ENCODE measurements around the gene OR14I1.
A peak's percentile ranks its signal among the peaks of the same experiment; 100 is the strongest.

Gene OR14I1

DNA sequence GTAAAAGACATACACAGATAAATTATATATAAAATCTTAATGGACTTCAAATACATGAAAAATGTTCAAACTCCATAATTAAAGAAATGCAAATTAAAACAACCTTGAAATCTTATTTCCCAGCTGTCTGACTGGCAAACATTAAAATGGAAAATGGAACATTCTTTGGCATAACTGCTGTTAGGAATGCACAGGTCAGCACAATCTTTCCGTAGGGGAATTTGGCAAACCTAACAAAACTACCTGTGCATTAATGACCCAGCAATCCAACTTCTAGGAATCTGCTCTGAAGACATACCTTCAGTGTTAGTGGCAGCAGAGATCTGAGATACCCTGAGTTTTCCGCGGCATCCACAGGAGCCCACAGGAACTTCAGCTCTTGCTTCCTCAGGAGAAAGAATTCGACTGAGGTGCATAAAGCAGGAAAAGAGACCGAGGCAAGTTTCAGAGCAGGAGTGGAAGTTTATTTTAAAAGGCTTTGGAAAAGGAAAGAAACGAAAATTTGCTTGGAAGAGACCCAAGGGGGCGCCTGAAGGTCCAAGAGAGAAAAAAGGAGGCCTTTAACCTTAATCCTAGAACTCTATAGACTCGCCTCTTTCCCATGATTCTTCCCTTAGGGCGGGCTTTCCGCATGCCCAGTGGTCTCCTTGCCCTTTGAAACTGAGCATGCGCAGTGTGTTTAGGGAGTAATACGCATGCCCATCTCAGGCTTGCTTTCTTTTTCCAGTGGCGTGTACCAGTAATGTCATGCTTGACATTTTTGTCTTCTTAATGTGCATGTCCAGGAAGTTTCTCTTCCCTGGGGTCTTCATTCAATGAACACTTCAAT, 28.2 kb upstream of the OR14I1 start:
- Histone ChIP-seq H4K20me1 (no peaks in the 10 kb centered on the region), H3K27ac (peak overlapping the region; percentile 51; the same call in 1 of the 2 replicates), H3K36me3 (no peaks in the 10 kb centered on the region), H3K4me2 (peak overlapping the region; percentile 52), H3K9me3 (peaks cover 52% of the 10 kb centered on the region), H3K4me1 (peaks cover 19% of the 10 kb centered on the region), H3K4me3 (0 out of 2 replicates have a peak overlapping the region, but pooled peaks have one; percentile 2), H3K9ac (0 out of 2 replicates have a peak overlapping the region, but pooled peaks have one; percentile 32), H3K27me3 (no peaks in the 10 kb centered on the region)
- TF ChIP-seq Cebpa-rat (IDR thresholded peaks at IDR 0.05): no peak

DNA sequence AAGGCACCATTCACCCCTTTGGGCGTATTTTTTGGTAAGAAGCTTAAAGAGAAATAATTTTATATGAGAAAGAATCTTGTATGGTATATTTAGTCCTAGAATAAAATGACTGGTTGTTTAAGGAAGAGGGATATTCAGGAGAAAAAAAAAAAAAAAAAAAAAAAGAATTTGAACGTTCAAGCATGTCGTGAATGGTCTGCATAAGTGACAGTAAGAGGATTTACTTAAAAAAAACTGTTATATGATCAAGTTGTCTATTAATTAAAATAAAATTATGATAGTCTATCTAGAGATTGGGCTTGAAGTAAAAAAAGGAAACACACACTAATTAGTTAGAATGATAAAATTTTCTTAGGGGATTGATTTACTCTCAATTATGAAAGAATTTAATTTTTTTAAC, 11.7 kb upstream of the OR14I1 start:
- Histone ChIP-seq H3K4me1 (no peaks in the 10 kb centered on the region), H3K4me3 (no peak overlapping the region), H3K9ac (no peak overlapping the region), H3K27me3 (no peaks in the 10 kb centered on the region), H3K36me3 (no peaks in the 10 kb centered on the region), H3K27ac (no peak overlapping the region), H3K4me2 (no peak overlapping the region), H4K20me1 (no peaks in the 10 kb centered on the region), H3K9me3 (peaks cover 81% of the 10 kb centered on the region)
- no peak for TF ChIP-seq Cebpa-rat (IDR thresholded peaks at IDR 0.05)

- no peak for TF ChIP-seq Cebpa-rat (IDR thresholded peaks at IDR 0.05)
- Histone ChIP-seq H3K27ac (no peak overlapping the region), H3K36me3 (no peaks in the 10 kb centered on the region), H4K20me1 (no peaks in the 10 kb centered on the region), H3K9ac (no peak overlapping the region), H3K9me3 (peaks cover 55% of the 10 kb centered on the region), H3K4me2 (no peak overlapping the region), H3K4me3 (no peak overlapping the region), H3K4me1 (no peaks in the 10 kb centered on the region), H3K27me3 (no peaks in the 10 kb centered on the region)
These were observed 7.8 kb upstream of the OR14I1 start for GRCh38 chr1:248710305-248710900.

- Histone ChIP-seq H3K9me3 (peaks cover 11% of the 10 kb centered on the region; the same call in 1 of the 2 replicates), H3K27ac (no peak overlapping the region; the same call in 1 of the 2 replicates), H3K4me3 (no peak overlapping the region), H3K4me2 (no peak overlapping the region), H3K9ac (no peak overlapping the region), H3K36me3 (no peaks in the 10 kb centered on the region), H3K4me1 (0 out of 2 replicates have a peak, but pooled peaks cover 12% of the 10 kb centered on the region), H4K20me1 (no peaks in the 10 kb centered on the region), H3K27me3 (no peaks in the 10 kb centered on the region)
- TF ChIP-seq Cebpa-rat (IDR thresholded peaks at IDR 0.05): no peak
These were observed 2.0 kb upstream of the OR14I1 start for GRCh38 chr1:248704606-248705005.

- H3K27me3 ChIP-seq: no peaks in the 10 kb centered on the region
- no peak for TF ChIP-seq Cebpa-rat (IDR thresholded peaks at IDR 0.05)
- H3K27ac ChIP-seq: no peak overlapping the region
These were observed 1.1 kb upstream of the OR14I1 start for GRCh38 chr1:248703674-248704073.

DNA sequence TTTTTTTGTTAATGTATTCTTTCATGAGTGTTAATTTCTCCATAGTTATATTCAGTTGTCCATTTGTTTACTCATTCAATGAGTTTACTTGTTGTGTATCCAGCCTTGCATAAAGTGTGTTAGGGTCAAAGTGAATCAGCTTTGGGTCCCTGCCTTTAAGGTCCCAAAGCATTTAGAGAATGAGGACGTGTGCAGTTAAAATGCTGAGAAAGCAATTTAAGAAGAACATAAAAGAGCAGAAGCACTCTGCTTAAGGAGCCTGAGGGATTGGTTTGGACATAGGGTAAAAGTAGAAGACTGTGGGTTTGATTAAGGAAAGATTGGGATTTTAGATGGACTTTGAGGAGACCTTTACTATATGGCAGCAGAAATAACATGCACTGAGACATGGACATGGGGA, 3.5 kb downstream of the OR14I1 start:
- no peak for TF ChIP-seq Cebpa-rat (IDR thresholded peaks at IDR 0.05)
- Histone ChIP-seq H3K9ac (no peak overlapping the region), H4K20me1 (no peaks in the 10 kb centered on the region), H3K27me3 (no peaks in the 10 kb centered on the region), H3K4me1 (peaks cover 26% of the 10 kb centered on the region), H3K36me3 (no peaks in the 10 kb centered on the region), H3K4me2 (no peak overlapping the region), H3K9me3 (no peaks in the 10 kb centered on the region), H3K27ac (no peak overlapping the region), H3K4me3 (no peak overlapping the region)

More at GRCh38 chr1:248703674-248704073, 1.1 kb upstream of the OR14I1 start:
- peaks cover 9% of the 10 kb centered on the region; the same call in 1 of the 2 replicates for H3K9me3 ChIP-seq
- H3K4me1 ChIP-seq: 0 out of 2 replicates have a peak, but pooled peaks cover 12% of the 10 kb centered on the region
- H3K36me3 ChIP-seq: no peaks in the 10 kb centered on the region
- H3K4me3 ChIP-seq: no peak overlapping the region
- H3K4me2 ChIP-seq: no peak overlapping the region
- no peak overlapping the region for H3K9ac ChIP-seq
- no peaks in the 10 kb centered on the region for H4K20me1 ChIP-seq

- Histone ChIP-seq H3K4me1 (peaks cover 26% of the 10 kb centered on the region), H3K9me3 (no peaks in the 10 kb centered on the region), H3K4me3 (no peak overlapping the region), H3K36me3 (no peaks in the 10 kb centered on the region), H3K4me2 (no peak overlapping the region), H3K27ac (no peak overlapping the region), H3K9ac (no peak overlapping the region), H3K27me3 (no peaks in the 10 kb centered on the region), H4K20me1 (no peaks in the 10 kb centered on the region)
- TF ChIP-seq Cebpa-rat (IDR thresholded peaks at IDR 0.05): no peak
These were observed 4.7 kb downstream of the OR14I1 start for GRCh38 chr1:248697907-248698306.

DNA sequence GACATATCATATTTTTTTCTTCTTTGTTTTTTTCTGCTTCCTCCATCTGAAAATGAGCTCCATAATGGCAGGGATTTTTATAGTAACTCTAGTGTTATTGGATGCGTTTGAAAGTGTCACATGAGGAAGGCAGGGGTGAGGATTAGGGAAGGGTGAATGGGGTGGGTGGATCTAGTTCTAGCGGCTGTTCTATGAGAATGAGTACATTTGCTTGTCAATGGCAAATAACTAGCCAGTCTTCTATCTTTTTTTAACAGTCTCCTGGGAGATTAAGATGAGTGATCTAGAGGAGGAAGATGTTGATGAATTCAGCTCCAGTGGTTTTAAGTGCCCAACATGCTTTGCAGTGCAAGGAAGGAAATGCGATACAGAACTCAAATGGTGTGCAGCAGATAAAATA, 5.8 kb downstream of the OR14I1 start:
- H3K27ac ChIP-seq: peak overlapping the region; percentile 50; the same call in 1 of the 2 replicates
- no peak for TF ChIP-seq Cebpa-rat (IDR thresholded peaks at IDR 0.05)
- no peaks in the 10 kb centered on the region for H3K27me3 ChIP-seq
- H3K4me3 ChIP-seq: no peak overlapping the region
- H3K9me3 ChIP-seq: peaks cover 7% of the 10 kb centered on the region
- H3K36me3 ChIP-seq: no peaks in the 10 kb centered on the region
- peak overlapping the region; percentile 75 for H3K4me2 ChIP-seq
- H3K9ac ChIP-seq: no peak overlapping the region
- no peaks in the 10 kb centered on the region for H4K20me1 ChIP-seq
- H3K4me1 ChIP-seq: peaks cover 22% of the 10 kb centered on the region

DNA sequence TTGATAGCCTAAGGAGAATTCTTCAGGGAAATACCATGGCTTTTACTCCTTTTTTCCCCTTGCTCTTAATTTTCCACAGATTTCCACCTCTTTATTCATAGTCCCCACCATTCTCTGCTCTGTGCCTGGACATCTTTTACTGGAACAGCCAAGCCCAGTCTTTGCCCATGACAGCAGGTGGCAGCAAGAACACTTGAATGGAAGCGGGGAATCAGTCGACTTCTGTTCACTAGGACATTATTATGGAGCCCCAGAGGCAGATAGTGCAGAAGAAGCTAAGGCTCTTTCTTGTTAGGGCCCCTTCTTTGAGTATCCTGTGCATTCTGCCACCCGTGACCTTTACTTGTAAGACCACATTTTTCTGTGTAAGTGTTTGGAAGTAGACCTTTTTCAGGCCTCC, 6.3 kb downstream of the OR14I1 start:
- peak overlapping the region; percentile 50; the same call in 1 of the 2 replicates for H3K27ac ChIP-seq
- no peaks in the 10 kb centered on the region for H3K36me3 ChIP-seq
- peak overlapping the region; percentile 75 for H3K4me2 ChIP-seq
- H3K9ac ChIP-seq: no peak overlapping the region
- H3K4me1 ChIP-seq: peaks cover 20% of the 10 kb centered on the region
- H4K20me1 ChIP-seq: no peaks in the 10 kb centered on the region
- TF ChIP-seq Cebpa-rat (IDR thresholded peaks at IDR 0.05): no peak
- no peaks in the 10 kb centered on the region for H3K27me3 ChIP-seq
- no peak overlapping the region for H3K4me3 ChIP-seq
- H3K9me3 ChIP-seq: peaks cover 12% of the 10 kb centered on the region
